PC-3 (cell line): Measurements from ENCODE around the gene HSPA9. TPM values are rescaled to one million over a fixed set of nuclear protein-coding genes. Genes with fewer than 3 reads are reported as not detected.

Experiments used
- ATAC-seq: fragments of 200-7000 bp; cut with Tn5 transposase; 2 replicates; pipeline ENCODE4 v1.9.1; 2020; ENCODE audit warnings: mild to moderate bottlenecking, moderate library complexity
- BruUV-seq: library from RNA; stranded (reverse); fragments of 400-500 nt; replicated peaks from 2 replicates; lab custom pipeline; 2021; lab: Mats Ljungman, UMichigan
- CTCF ChIA-PET: fragments of 300-600 bp; sonication (Branson Sonifier 250); formaldehyde crosslinking; loops from one replicate; lab custom pipeline; 2022; ENCODE audit warnings: antibody characterized with exemption; lab: Charles Lee
- POLR2A ChIA-PET: fragments of 300-600 bp; sonication (Branson Sonifier 250); formaldehyde crosslinking; loops from one replicate; lab custom pipeline; 2022; ENCODE audit warnings: antibody characterized with exemption; ENCODE audit not compliant: unreplicated experiment; lab: Charles Lee
- DNase-seq: peaks from one replicate; pipeline ENCODE4 v3.0.0-alpha.2; 2015
- H2AFZ ChIP-seq: fragments of 300-600 bp; sonication (generic); 2 replicates; pipeline ENCODE4 v1.6.0; 2016; ENCODE audit warnings: antibody characterized with exemption, low read length
- H3F3A ChIP-seq: fragments of 300-600 bp; sonication (generic); one replicate; pipeline ENCODE4 v1.6.0; 2017; ENCODE audit warnings: antibody characterized with exemption, low read length, control low read depth, mild to moderate bottlenecking; ENCODE audit not compliant: unreplicated experiment
- H3K27ac ChIP-seq: fragments of 300-600 bp; sonication (generic); 2 replicates; pipeline ENCODE4 v1.5.1; 2016; ENCODE audit warnings: mild to moderate bottlenecking, low read length
- H3K27me3 ChIP-seq: fragments of 300-600 bp; sonication (generic); 2 replicates; pipeline ENCODE4 v1.6.1; 2016; ENCODE audit warnings: low read length, mixed read lengths
- H3K36me3 ChIP-seq: fragments of 300-600 bp; sonication (generic); 2 replicates; pipeline ENCODE4 v1.6.1; 2016; ENCODE audit warnings: low read depth, mixed run types, low read length, mixed read lengths
- H3K4me1 ChIP-seq: fragments of 300-600 bp; sonication (generic); 2 replicates; pipeline ENCODE4 v1.5.1; 2016; ENCODE audit warnings: low read length; ENCODE audit not compliant: insufficient read depth
- H3K4me2 ChIP-seq: fragments of 300-600 bp; sonication (generic); 2 replicates; pipeline ENCODE4 v1.6.0; 2016; ENCODE audit warnings: low read length
- H3K4me3 ChIP-seq: fragments of 300-600 bp; sonication (generic); 2 replicates; pipeline ENCODE4 v1.5.1; 2016; ENCODE audit warnings: mild to moderate bottlenecking, low read length, mixed read lengths
- H3K79me2 ChIP-seq: fragments of 300-600 bp; sonication (generic); 2 replicates; pipeline ENCODE4 v1.6.1; 2017; ENCODE audit warnings: low read length, mixed read lengths
- H3K9ac ChIP-seq: fragments of 300-600 bp; sonication (generic); 2 replicates; pipeline ENCODE4 v1.6.0; 2016; ENCODE audit warnings: mild to moderate bottlenecking, low read length
- H3K9me2 ChIP-seq: fragments of 300-600 bp; sonication (generic); replicated peaks from 2 replicates; pipeline ENCODE4 v1.6.1; 2016; ENCODE audit warnings: mixed run types, low read length, mixed read lengths
- H3K9me3 ChIP-seq: fragments of 300-600 bp; sonication (generic); 2 replicates; pipeline ENCODE4 v1.6.1; 2016; ENCODE audit warnings: low read length, mixed read lengths
- H4K20me1 ChIP-seq: fragments of 300-600 bp; sonication (generic); 2 replicates; pipeline ENCODE4 v1.6.1; 2016; ENCODE audit warnings: low read length, mixed read lengths
- EZH2 ChIP-seq: fragments of 300-600 bp; sonication (generic); IDR thresholded peaks from one replicate; pipeline ENCODE4 v1.6.1; 2017; ENCODE audit warnings: antibody characterized with exemption, mild to moderate bottlenecking, low read length; ENCODE audit not compliant: unreplicated experiment
- EZH2phosphoT487 ChIP-seq: fragments of 300-600 bp; sonication (generic); IDR thresholded peaks from 2 replicates; pipeline ENCODE4 v1.6.1; 2018; ENCODE audit warnings: mild to moderate bottlenecking, antibody characterized with exemption, low read length, borderline replicate concordance
- intact Hi-C: fragments of 100-400 bp; cut with micrococcal nuclease; formaldehyde crosslinking; loops from 2 replicates; pipeline ENCODE4 v1.9.0; 2023
- total RNA-seq: library from RNA; depleted of rRNA; stranded (reverse); fragments of >200 nt; gene quantifications from 2 replicates; pipeline ENCODE4 v1.2.3, GENCODE V29; 2014; rRNA removed
- TF ChIP-seq, protein P1 (sequence below): fragments of 300-600 bp; sonication (generic); conservative IDR thresholded peaks from 2 replicates; pipeline ENCODE4 v1.5.1; 2017; ENCODE audit warnings: antibody characterized with exemption, low read depth, mild to moderate bottlenecking, low read length

Gene HSPA9
- total RNA-seq, 1 experiment from 2014 or later = 432 TPM

DNA sequence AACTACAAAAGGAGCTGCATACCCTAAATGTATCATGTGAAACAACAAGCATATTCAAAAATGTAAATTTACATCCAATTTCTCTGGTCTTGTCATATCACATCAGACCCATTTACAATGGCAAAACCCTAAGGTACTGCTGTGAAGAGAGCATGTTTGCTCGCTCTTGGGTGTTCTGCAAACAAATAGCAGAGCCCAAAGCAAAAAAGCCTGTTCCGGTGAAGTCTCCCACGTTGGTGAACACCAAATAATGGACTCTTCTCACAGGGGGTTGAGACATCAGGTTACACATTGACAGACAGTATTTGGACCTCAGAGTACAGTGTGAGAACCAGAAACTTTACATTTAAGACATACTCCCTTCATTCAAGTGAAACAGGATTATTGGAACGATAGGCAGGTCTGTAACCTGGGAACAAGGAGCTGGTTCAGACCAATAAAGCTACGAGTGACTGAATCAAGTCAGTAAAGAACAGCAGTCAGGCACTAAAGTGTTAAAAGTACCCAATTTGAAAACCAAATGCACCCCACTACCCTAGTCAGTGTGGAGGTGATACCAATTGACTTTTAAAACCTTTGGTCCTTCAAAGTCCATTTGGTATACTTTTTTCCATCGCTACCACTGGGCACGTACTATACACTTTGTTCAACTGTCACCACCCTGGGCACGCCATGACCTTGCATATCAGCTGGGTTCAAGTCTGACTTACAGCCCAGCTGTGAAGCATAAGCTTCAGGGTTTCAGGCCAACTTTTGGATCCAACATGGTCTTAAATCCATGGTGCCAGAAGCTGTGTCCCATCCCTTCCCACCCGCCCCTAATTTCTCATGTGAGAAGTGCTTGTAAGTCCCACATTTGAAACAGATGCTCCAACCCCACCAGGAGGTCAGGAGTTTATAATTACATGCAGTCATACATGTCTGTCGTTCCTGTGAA, 68.6 kb downstream of the HSPA9 start:
- no peak overlapping the region for H3K9ac ChIP-seq
- H3K4me1 ChIP-seq = no peaks in the 10 kb centered on the region
- peaks cover 19% of the 10 kb centered on the region for H3K36me3 ChIP-seq
- intact Hi-C loops = no loop called here
- ChIA-PET POLR2A (no interaction called here), CTCF (no interaction called here)
- TF ChIP-seq EZH2phosphoT487 (no peak), EZH2 (no peak)
- TF ChIP-seq, protein P1, sequence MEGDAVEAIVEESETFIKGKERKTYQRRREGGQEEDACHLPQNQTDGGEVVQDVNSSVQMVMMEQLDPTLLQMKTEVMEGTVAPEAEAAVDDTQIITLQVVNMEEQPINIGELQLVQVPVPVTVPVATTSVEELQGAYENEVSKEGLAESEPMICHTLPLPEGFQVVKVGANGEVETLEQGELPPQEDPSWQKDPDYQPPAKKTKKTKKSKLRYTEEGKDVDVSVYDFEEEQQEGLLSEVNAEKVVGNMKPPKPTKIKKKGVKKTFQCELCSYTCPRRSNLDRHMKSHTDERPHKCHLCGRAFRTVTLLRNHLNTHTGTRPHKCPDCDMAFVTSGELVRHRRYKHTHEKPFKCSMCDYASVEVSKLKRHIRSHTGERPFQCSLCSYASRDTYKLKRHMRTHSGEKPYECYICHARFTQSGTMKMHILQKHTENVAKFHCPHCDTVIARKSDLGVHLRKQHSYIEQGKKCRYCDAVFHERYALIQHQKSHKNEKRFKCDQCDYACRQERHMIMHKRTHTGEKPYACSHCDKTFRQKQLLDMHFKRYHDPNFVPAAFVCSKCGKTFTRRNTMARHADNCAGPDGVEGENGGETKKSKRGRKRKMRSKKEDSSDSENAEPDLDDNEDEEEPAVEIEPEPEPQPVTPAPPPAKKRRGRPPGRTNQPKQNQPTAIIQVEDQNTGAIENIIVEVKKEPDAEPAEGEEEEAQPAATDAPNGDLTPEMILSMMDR = no peak
- no peak overlapping the region for H3K4me3 ChIP-seq
- no TSS peak for BruUV-seq
- no peaks in the 10 kb centered on the region for H3F3A ChIP-seq
- H3K27ac ChIP-seq = no peak overlapping the region
- no peaks in the 10 kb centered on the region for H3K79me2 ChIP-seq
- H3K27me3 ChIP-seq = no peaks in the 10 kb centered on the region
- no peak for DNase-seq
- H3K4me2 ChIP-seq = no peak overlapping the region
- no peaks in the 10 kb centered on the region for H3K9me2 ChIP-seq
- no peaks in the 10 kb centered on the region for H4K20me1 ChIP-seq
- ATAC-seq = no peak
- no peaks in the 10 kb centered on the region for H3K9me3 ChIP-seq
- no peak overlapping the region for H2AFZ ChIP-seq

DNA sequence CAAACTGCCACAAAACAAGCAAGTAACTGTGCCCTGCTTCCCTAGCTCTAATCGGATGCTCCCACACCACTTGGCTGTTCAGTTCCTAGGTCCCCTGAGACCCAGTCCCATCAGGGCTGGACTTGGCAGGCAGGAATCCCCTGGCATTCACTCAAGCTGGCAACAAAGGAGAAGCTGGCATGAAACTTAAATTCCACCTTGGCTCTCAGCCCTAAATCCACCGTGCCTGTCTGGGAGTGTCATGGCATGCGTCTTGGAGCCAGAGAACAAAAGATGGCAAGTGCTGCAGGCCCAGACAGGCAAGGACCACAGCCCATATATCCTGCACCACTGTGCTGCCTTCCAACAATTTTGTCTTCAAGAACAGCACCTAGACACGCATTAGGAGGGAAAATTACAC, 70.4 kb downstream of the HSPA9 start:
- peak; percentile 7 for DNase-seq
- TF ChIP-seq EZH2 (no peak), EZH2phosphoT487 (no peak)
- TF ChIP-seq, protein P1 = no peak
- intact Hi-C loops = no loop called here

More for the DNA sequence above, 70.4 kb downstream of the HSPA9 start:
- Histone ChIP-seq H3K4me1 (no peaks in the 10 kb centered on the region), H3K4me2 (no peak overlapping the region), H3K36me3 (peaks cover 11% of the 10 kb centered on the region; the same call in 1 of the 2 replicates), H3K9ac (no peak overlapping the region), H2AFZ (no peak overlapping the region), H3K9me3 (no peaks in the 10 kb centered on the region), H3K27ac (no peak overlapping the region), H3K79me2 (no peaks in the 10 kb centered on the region), H3F3A (no peaks in the 10 kb centered on the region), H3K27me3 (no peaks in the 10 kb centered on the region), H4K20me1 (no peaks in the 10 kb centered on the region), H3K4me3 (no peak overlapping the region), H3K9me2 (no peaks in the 10 kb centered on the region)
- BruUV-seq = no TSS peak
- POLR2A ChIA-PET = no interaction called here
- CTCF ChIA-PET = interaction anchor here (1.0 to 1.6 kb wide), 2 partner anchors 40 to 56 kb away, joined by 4 to 12 read pairs; partner anchors contain the start of gene EGR1
- ATAC-seq = peak; percentile 48

Other genes starting within 250 kb of the HSPA9 start
- gene CDC25C, start 243.6 kb downstream of the HSPA9 start, total RNA-seq = 13.8 and 14.7 TPM in 2 replicates
- gene FAM53C, start 237.1 kb downstream of the HSPA9 start, total RNA-seq = 26.6 and 28.7 TPM in 2 replicates
- 21.7 and 25.6 TPM in 2 replicates for gene KDM3B, start 222.7 kb downstream of the HSPA9 start, total RNA-seq
- 2.4 and 2.5 TPM in 2 replicates for gene REEP2, start 136.3 kb downstream of the HSPA9 start, total RNA-seq
- 1.5 and 1.9 TPM in 2 replicates for gene EGR1, start 109.9 kb downstream of the HSPA9 start, total RNA-seq
- gene ETF1, start 32.2 kb downstream of the HSPA9 start, total RNA-seq = 57.3 and 64.1 TPM in 2 replicates
- 1.9 and 9.8 TPM in 2 replicates for gene CTNNA1, start 178.0 kb upstream of the HSPA9 start, total RNA-seq